ENCODE data around the gene NEMP2.
"Not testable (repeated sequence)": the region's sequence is repeated elsewhere in the genome, so short reads cannot be mapped to it uniquely, and the experiment has no call there.

NEMP2 gene

GRCh38 chr2:190503088-190503487 is 31.4 kb downstream of the NEMP2 start:
- H3K36me3 ChIP-seq (ENCODE audit: control insufficient read depth, insufficient read depth, low read length, severe bottlenecking): no peaks in the 10 kb centered on the region
- H3K9ac ChIP-seq (ENCODE audit: low read length): no peak overlapping the region
- no peak overlapping the region for H3K4me3 ChIP-seq (ENCODE audit: low read length)
- H3K4me1 ChIP-seq (ENCODE audit: control insufficient read depth, insufficient read depth, low read length): peaks cover 3% of the 10 kb centered on the region
- no peak for DNase-seq (ENCODE audit: low read depth)
- H3K27me3 ChIP-seq (replicated peaks; ENCODE audit: control insufficient read depth, insufficient read depth, low read length): no peaks in the 10 kb centered on the region
- H3K9me3 ChIP-seq (ENCODE audit: control insufficient read depth, low read length): no peaks in the 10 kb centered on the region

- no peaks in the 10 kb centered on the region for H3K9me3 ChIP-seq (ENCODE audit: control insufficient read depth, low read length)
- H3K4me3 ChIP-seq (ENCODE audit: low read length): no peak overlapping the region
- no peak overlapping the region for H3K9ac ChIP-seq (ENCODE audit: low read length)
- H3K4me1 ChIP-seq (ENCODE audit: control insufficient read depth, insufficient read depth, low read length): peaks cover 3% of the 10 kb centered on the region
- no peaks in the 10 kb centered on the region for H3K27me3 ChIP-seq (replicated peaks; ENCODE audit: control insufficient read depth, insufficient read depth, low read length)
- DNase-seq (ENCODE audit: low read depth): peak; percentile 20
- no peaks in the 10 kb centered on the region for H3K36me3 ChIP-seq (ENCODE audit: control insufficient read depth, insufficient read depth, low read length, severe bottlenecking)
These were observed 32.7 kb downstream of the NEMP2 start for GRCh38 chr2:190501702-190502407.

GRCh38 chr2:190501231-190501630 is 33.3 kb downstream of the NEMP2 start:
- Histone ChIP-seq H3K27me3 (replicated peaks; ENCODE audit: control insufficient read depth, insufficient read depth, low read length) (no peaks in the 10 kb centered on the region), H3K4me3 (ENCODE audit: low read length) (no peak overlapping the region), H3K9ac (ENCODE audit: low read length) (no peak overlapping the region), H3K9me3 (ENCODE audit: control insufficient read depth, low read length) (no peaks in the 10 kb centered on the region), H3K4me1 (ENCODE audit: control insufficient read depth, insufficient read depth, low read length) (peaks cover 3% of the 10 kb centered on the region), H3K36me3 (ENCODE audit: control insufficient read depth, insufficient read depth, low read length, severe bottlenecking) (no peaks in the 10 kb centered on the region)
- no peak for DNase-seq (ENCODE audit: low read depth)

- no peak overlapping the region for H3K4me3 ChIP-seq (ENCODE audit: low read length)
- no peaks in the 10 kb centered on the region for H3K36me3 ChIP-seq (ENCODE audit: control insufficient read depth, insufficient read depth, low read length, severe bottlenecking)
- DNase-seq (ENCODE audit: low read depth): no peak
- H3K9ac ChIP-seq (ENCODE audit: low read length): no peak overlapping the region
- peaks cover 3% of the 10 kb centered on the region for H3K4me1 ChIP-seq (ENCODE audit: control insufficient read depth, insufficient read depth, low read length)
- no peaks in the 10 kb centered on the region for H3K27me3 ChIP-seq (replicated peaks; ENCODE audit: control insufficient read depth, insufficient read depth, low read length)
- H3K9me3 ChIP-seq (ENCODE audit: control insufficient read depth, low read length): no peaks in the 10 kb centered on the region
These were observed 34.4 kb downstream of the NEMP2 start for GRCh38 chr2:190500054-190500502.

- Histone ChIP-seq H3K9me3 (ENCODE audit: control insufficient read depth, low read length) (no peaks in the 10 kb centered on the region), H3K4me3 (ENCODE audit: low read length) (no peak overlapping the region), H3K27me3 (replicated peaks; ENCODE audit: control insufficient read depth, insufficient read depth, low read length) (no peaks in the 10 kb centered on the region), H3K4me1 (ENCODE audit: control insufficient read depth, insufficient read depth, low read length) (peaks cover 3% of the 10 kb centered on the region), H3K36me3 (ENCODE audit: control insufficient read depth, insufficient read depth, low read length, severe bottlenecking) (no peaks in the 10 kb centered on the region), H3K9ac (ENCODE audit: low read length) (no peak overlapping the region)
- DNase-seq (ENCODE audit: low read depth): no peak
These were observed 35.2 kb downstream of the NEMP2 start for GRCh38 chr2:190499273-190499672.

- DNase-seq (ENCODE audit: low read depth): no peak
- no peak overlapping the region for H3K4me3 ChIP-seq (ENCODE audit: low read length)
- H3K9me3 ChIP-seq (ENCODE audit: control insufficient read depth, low read length): peaks cover 2% of the 10 kb centered on the region
- H3K36me3 ChIP-seq (ENCODE audit: control insufficient read depth, insufficient read depth, low read length, severe bottlenecking): no peaks in the 10 kb centered on the region
- H3K27me3 ChIP-seq (replicated peaks; ENCODE audit: control insufficient read depth, insufficient read depth, low read length): no peaks in the 10 kb centered on the region
- H3K4me1 ChIP-seq (ENCODE audit: control insufficient read depth, insufficient read depth, low read length): peaks cover 3% of the 10 kb centered on the region
- H3K9ac ChIP-seq (ENCODE audit: low read length): no peak overlapping the region
These were observed 37.1 kb downstream of the NEMP2 start for GRCh38 chr2:190497428-190497827.

GRCh38 chr2:190494600-190495227 is 39.8 kb downstream of the NEMP2 start:
- H3K9me3 ChIP-seq (ENCODE audit: control insufficient read depth, low read length); H3K36me3 ChIP-seq (ENCODE audit: control insufficient read depth, insufficient read depth, low read length, severe bottlenecking); H3K4me3 ChIP-seq (ENCODE audit: low read length); H3K27me3 ChIP-seq (replicated peaks; ENCODE audit: control insufficient read depth, insufficient read depth, low read length); DNase-seq (ENCODE audit: low read depth); H3K4me1 ChIP-seq (ENCODE audit: control insufficient read depth, insufficient read depth, low read length); H3K9ac ChIP-seq (ENCODE audit: low read length): not testable (repeated sequence)

GRCh38 chr2:190493095-190493494 is 41.4 kb downstream of the NEMP2 start:
- no peaks in the 10 kb centered on the region for H3K4me1 ChIP-seq (ENCODE audit: control insufficient read depth, insufficient read depth, low read length)
- no peak for DNase-seq (ENCODE audit: low read depth)
- H3K4me3 ChIP-seq (ENCODE audit: low read length): no peak overlapping the region
- H3K36me3 ChIP-seq (ENCODE audit: control insufficient read depth, insufficient read depth, low read length, severe bottlenecking): peaks cover 4% of the 10 kb centered on the region
- H3K27me3 ChIP-seq (replicated peaks; ENCODE audit: control insufficient read depth, insufficient read depth, low read length): no peaks in the 10 kb centered on the region
- no peak overlapping the region for H3K9ac ChIP-seq (ENCODE audit: low read length)
- H3K9me3 ChIP-seq (ENCODE audit: control insufficient read depth, low read length): peaks cover 2% of the 10 kb centered on the region

GRCh38 chr2:190490502-190490901 is 44.0 kb downstream of the NEMP2 start:
- Histone ChIP-seq H3K9me3 (ENCODE audit: control insufficient read depth, low read length) (peaks cover 2% of the 10 kb centered on the region), H3K27me3 (replicated peaks; ENCODE audit: control insufficient read depth, insufficient read depth, low read length) (no peaks in the 10 kb centered on the region), H3K36me3 (ENCODE audit: control insufficient read depth, insufficient read depth, low read length, severe bottlenecking) (peaks cover 4% of the 10 kb centered on the region), H3K9ac (ENCODE audit: low read length) (no peak overlapping the region), H3K4me1 (ENCODE audit: control insufficient read depth, insufficient read depth, low read length) (peaks cover 5% of the 10 kb centered on the region), H3K4me3 (ENCODE audit: low read length) (no peak overlapping the region)
- no peak for DNase-seq (ENCODE audit: low read depth)

GRCh38 chr2:190489475-190489874 is 45.0 kb downstream of the NEMP2 start:
- H3K4me1 ChIP-seq (ENCODE audit: control insufficient read depth, insufficient read depth, low read length): peaks cover 5% of the 10 kb centered on the region
- no peak for DNase-seq (ENCODE audit: low read depth)
- no peaks in the 10 kb centered on the region for H3K27me3 ChIP-seq (replicated peaks; ENCODE audit: control insufficient read depth, insufficient read depth, low read length)
- H3K36me3 ChIP-seq (ENCODE audit: control insufficient read depth, insufficient read depth, low read length, severe bottlenecking): peaks cover 4% of the 10 kb centered on the region
- peaks cover 2% of the 10 kb centered on the region for H3K9me3 ChIP-seq (ENCODE audit: control insufficient read depth, low read length)
- no peak overlapping the region for H3K4me3 ChIP-seq (ENCODE audit: low read length)
- H3K9ac ChIP-seq (ENCODE audit: low read length): no peak overlapping the region

- Histone ChIP-seq H3K4me3 (ENCODE audit: low read length) (no peak overlapping the region), H3K9me3 (ENCODE audit: control insufficient read depth, low read length) (peaks cover 2% of the 10 kb centered on the region), H3K36me3 (ENCODE audit: control insufficient read depth, insufficient read depth, low read length, severe bottlenecking) (peaks cover 4% of the 10 kb centered on the region), H3K9ac (ENCODE audit: low read length) (no peak overlapping the region), H3K4me1 (ENCODE audit: control insufficient read depth, insufficient read depth, low read length) (peaks cover 5% of the 10 kb centered on the region), H3K27me3 (replicated peaks; ENCODE audit: control insufficient read depth, insufficient read depth, low read length) (no peaks in the 10 kb centered on the region)
- no peak for DNase-seq (ENCODE audit: low read depth)
These were observed 45.8 kb downstream of the NEMP2 start for GRCh38 chr2:190488516-190489233.

All from adipocyte (in vitro differentiated cells).